ENCODE measurements around the gene TAF11L9.

DNA sequence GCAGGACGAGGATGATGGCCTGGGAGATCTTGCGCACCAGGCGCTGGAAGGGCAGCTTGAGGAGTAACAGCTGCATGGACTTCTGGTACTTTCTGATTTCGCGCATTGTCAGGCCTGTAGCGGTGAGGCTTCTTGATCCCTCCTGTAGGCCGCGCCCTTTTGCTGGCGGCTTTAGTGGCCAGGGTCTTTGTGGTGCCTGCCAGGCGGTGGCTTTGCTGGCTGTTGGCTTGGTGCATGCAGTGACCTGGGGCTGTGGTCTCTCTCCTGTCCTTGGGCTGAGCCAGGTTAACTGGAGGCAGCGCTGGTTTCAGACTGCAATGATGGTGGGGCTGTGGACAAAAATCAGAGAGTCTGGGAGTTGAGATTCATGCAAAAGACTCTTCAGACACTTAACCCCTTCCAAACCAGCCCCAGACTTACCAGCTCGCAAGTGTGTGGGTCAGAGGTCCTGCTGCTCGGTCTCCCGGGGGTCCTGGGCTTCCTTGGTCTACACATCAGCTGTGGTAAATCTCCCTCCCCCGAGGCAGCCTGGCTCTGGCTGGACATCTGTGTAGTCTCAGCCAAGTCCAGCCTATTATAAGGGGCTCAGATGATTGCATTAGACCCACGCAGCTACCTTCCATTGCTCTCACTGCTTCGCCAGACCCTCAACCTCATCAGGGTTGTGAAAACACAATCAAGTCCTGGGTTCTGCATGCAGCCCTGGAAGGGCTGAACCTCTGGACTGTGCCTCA is 20.8 kb upstream of the TAF11L9 start:
- no peak for TF ChIP-seq POLR2A (IDR thresholded peaks at IDR 0.05)
- TF ChIP-seq, protein P1, sequence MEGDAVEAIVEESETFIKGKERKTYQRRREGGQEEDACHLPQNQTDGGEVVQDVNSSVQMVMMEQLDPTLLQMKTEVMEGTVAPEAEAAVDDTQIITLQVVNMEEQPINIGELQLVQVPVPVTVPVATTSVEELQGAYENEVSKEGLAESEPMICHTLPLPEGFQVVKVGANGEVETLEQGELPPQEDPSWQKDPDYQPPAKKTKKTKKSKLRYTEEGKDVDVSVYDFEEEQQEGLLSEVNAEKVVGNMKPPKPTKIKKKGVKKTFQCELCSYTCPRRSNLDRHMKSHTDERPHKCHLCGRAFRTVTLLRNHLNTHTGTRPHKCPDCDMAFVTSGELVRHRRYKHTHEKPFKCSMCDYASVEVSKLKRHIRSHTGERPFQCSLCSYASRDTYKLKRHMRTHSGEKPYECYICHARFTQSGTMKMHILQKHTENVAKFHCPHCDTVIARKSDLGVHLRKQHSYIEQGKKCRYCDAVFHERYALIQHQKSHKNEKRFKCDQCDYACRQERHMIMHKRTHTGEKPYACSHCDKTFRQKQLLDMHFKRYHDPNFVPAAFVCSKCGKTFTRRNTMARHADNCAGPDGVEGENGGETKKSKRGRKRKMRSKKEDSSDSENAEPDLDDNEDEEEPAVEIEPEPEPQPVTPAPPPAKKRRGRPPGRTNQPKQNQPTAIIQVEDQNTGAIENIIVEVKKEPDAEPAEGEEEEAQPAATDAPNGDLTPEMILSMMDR (IDR thresholded peaks at IDR 0.05 in 8 of 11, conservative IDR thresholded peaks at IDR 0.05 in 3 of 11): no peak
- no peak for TF ChIP-seq POLR2AphosphoS5 (IDR thresholded peaks at IDR 0.05)
